H1 (cell line): ENCODE data around the gene BAD. TPM values are rescaled to one million over a fixed set of nuclear protein-coding genes. Genes with fewer than 3 reads are reported as not detected.

Source experiments
- EP300 ChIP-seq, 2 experiments: IDR thresholded peaks; 1 replicate in 1 of 2; 2 replicates in 1 of 2; pipeline ENCODE4 v1.6.1; 2011 to 2012; ENCODE audit warnings: low read depth in 2 of 2, low read length in 2 of 2, mild to moderate bottlenecking in 2 of 2, borderline replicate concordance in 1 of 2, inconsistent platforms in 1 of 2, moderate library complexity in 1 of 2
- HDAC6 ChIP-seq: IDR thresholded peaks from one replicate; pipeline ENCODE4 v1.7.1; 2012; ENCODE audit warnings: low read depth, mild to moderate bottlenecking, inconsistent platforms, low read length, moderate library complexity
- SUZ12 ChIP-seq: fragments of 200-600 bp; sonication (generic); IDR thresholded peaks from 2 replicates; pipeline ENCODE4 v1.6.1; 2012; ENCODE audit warnings: mild to moderate bottlenecking, inconsistent platforms, low read length, moderate library complexity, mixed read lengths
- polyA plus RNA-seq, 7 experiments: library from polyadenylated mRNA; depleted of rRNA in 3 of 7; stranded (reverse) in 5 of 7; unstranded in 2 of 7; fragments of >200 nt in 5 of 7; fragments of 200-250 nt in 2 of 7; gene quantifications; 1 replicate in 5 of 7; 2 replicates in 1 of 7; 4 replicates in 1 of 7; pipeline versions ENCODE4 v1.2.1 to v1.2.3, GENCODE V29; 2011 to 2013; ENCODE audit warnings: missing spikeins in 2 of 7, mixed read lengths in 2 of 7
- total RNA-seq: library from RNA; stranded (reverse); fragmentation: NEBNext Ultra II Directional; extraction: Animal tissue kit (Norgen Biotek cat#: 25700); gene quantifications from 2 replicates; pipeline ENCODE4 v1.2.1, GENCODE V29; 2021
- TF ChIP-seq, protein P1 (sequence below): fragments of 300-600 bp; sonication (generic); IDR thresholded peaks from 2 replicates; pipeline ENCODE4 v1.7.1; 2012; ENCODE audit warnings: low read length, moderate library complexity, mild to moderate bottlenecking, inconsistent platforms; ENCODE audit not compliant: insufficient replicate concordance

The BAD gene
- total and polyA plus RNA-seq, 2 of the 8 experiments (the other 6 are each of a cell fraction or from before 2014, with no cell fraction given): 23.1 to 33.7 TPM

DNA sequence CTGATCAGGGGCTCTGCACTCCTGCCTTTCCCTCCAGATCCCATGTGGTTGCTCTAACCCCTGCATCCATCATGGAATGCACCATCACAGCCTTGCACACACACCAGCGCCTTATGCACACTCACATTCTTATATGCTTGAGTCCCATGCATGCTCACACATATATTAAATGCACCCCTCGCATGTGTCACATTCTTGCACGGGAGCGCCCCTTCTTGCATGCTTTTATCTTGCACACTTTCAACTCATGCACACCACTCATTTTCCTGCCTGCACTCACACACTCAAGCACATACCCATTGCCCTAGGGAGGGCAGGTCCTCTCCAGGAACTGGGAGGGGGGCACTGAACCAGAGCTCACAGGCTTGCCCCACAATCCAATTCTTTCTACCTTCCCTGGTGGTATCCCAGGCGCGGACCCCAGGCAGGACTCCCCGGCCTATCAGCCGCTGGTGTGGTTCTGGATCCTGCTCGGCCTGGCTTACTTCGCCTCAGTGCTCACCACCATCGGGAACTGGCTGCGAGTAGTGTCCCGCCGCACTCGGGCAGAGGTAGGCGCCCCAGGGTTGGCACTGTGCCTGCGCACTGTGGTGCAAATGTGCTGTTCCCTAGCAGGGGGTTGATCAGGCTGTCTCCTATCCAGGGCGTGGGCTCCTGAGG is 13.4 kb upstream of the BAD start (continued):
- TF ChIP-seq, protein P1, sequence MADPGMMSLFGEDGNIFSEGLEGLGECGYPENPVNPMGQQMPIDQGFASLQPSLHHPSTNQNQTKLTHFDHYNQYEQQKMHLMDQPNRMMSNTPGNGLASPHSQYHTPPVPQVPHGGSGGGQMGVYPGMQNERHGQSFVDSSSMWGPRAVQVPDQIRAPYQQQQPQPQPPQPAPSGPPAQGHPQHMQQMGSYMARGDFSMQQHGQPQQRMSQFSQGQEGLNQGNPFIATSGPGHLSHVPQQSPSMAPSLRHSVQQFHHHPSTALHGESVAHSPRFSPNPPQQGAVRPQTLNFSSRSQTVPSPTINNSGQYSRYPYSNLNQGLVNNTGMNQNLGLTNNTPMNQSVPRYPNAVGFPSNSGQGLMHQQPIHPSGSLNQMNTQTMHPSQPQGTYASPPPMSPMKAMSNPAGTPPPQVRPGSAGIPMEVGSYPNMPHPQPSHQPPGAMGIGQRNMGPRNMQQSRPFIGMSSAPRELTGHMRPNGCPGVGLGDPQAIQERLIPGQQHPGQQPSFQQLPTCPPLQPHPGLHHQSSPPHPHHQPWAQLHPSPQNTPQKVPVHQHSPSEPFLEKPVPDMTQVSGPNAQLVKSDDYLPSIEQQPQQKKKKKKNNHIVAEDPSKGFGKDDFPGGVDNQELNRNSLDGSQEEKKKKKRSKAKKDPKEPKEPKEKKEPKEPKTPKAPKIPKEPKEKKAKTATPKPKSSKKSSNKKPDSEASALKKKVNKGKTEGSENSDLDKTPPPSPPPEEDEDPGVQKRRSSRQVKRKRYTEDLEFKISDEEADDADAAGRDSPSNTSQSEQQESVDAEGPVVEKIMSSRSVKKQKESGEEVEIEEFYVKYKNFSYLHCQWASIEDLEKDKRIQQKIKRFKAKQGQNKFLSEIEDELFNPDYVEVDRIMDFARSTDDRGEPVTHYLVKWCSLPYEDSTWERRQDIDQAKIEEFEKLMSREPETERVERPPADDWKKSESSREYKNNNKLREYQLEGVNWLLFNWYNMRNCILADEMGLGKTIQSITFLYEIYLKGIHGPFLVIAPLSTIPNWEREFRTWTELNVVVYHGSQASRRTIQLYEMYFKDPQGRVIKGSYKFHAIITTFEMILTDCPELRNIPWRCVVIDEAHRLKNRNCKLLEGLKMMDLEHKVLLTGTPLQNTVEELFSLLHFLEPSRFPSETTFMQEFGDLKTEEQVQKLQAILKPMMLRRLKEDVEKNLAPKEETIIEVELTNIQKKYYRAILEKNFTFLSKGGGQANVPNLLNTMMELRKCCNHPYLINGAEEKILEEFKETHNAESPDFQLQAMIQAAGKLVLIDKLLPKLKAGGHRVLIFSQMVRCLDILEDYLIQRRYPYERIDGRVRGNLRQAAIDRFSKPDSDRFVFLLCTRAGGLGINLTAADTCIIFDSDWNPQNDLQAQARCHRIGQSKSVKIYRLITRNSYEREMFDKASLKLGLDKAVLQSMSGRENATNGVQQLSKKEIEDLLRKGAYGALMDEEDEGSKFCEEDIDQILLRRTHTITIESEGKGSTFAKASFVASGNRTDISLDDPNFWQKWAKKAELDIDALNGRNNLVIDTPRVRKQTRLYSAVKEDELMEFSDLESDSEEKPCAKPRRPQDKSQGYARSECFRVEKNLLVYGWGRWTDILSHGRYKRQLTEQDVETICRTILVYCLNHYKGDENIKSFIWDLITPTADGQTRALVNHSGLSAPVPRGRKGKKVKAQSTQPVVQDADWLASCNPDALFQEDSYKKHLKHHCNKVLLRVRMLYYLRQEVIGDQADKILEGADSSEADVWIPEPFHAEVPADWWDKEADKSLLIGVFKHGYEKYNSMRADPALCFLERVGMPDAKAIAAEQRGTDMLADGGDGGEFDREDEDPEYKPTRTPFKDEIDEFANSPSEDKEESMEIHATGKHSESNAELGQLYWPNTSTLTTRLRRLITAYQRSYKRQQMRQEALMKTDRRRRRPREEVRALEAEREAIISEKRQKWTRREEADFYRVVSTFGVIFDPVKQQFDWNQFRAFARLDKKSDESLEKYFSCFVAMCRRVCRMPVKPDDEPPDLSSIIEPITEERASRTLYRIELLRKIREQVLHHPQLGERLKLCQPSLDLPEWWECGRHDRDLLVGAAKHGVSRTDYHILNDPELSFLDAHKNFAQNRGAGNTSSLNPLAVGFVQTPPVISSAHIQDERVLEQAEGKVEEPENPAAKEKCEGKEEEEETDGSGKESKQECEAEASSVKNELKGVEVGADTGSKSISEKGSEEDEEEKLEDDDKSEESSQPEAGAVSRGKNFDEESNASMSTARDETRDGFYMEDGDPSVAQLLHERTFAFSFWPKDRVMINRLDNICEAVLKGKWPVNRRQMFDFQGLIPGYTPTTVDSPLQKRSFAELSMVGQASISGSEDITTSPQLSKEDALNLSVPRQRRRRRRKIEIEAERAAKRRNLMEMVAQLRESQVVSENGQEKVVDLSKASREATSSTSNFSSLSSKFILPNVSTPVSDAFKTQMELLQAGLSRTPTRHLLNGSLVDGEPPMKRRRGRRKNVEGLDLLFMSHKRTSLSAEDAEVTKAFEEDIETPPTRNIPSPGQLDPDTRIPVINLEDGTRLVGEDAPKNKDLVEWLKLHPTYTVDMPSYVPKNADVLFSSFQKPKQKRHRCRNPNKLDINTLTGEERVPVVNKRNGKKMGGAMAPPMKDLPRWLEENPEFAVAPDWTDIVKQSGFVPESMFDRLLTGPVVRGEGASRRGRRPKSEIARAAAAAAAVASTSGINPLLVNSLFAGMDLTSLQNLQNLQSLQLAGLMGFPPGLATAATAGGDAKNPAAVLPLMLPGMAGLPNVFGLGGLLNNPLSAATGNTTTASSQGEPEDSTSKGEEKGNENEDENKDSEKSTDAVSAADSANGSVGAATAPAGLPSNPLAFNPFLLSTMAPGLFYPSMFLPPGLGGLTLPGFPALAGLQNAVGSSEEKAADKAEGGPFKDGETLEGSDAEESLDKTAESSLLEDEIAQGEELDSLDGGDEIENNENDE: no peak
- TF ChIP-seq SUZ12 (peak; percentile 81; the same call in 1 of the 2 replicates), HDAC6 (no peak), EP300 (IDR thresholded peaks at IDR 0.05; ENCODE audit: borderline replicate concordance in 1 of 2, low read depth in 2 of 2, low read length in 2 of 2) (no peak)
